GM19239 (cell line): ENCODE data around the gene PLXNA4.

Experiments used
- DNase-seq: peaks from one replicate; pipeline ENCODE4 v3.0.0; 2011; ENCODE audit warnings: low spot score; ENCODE audit not compliant: insufficient read length
- FAIRE-seq: peaks from 2 replicates; lab custom pipeline; 2011; peaks lifted over from hg19 to GRCh38; lab: Jason Lieb, UNC

Gene PLXNA4

GRCh38 chr7:132565885-132566284 lies 10.4 kb downstream of the PLXNA4 start:
- FAIRE-seq (no peak), DNase-seq (no peak)

DNA sequence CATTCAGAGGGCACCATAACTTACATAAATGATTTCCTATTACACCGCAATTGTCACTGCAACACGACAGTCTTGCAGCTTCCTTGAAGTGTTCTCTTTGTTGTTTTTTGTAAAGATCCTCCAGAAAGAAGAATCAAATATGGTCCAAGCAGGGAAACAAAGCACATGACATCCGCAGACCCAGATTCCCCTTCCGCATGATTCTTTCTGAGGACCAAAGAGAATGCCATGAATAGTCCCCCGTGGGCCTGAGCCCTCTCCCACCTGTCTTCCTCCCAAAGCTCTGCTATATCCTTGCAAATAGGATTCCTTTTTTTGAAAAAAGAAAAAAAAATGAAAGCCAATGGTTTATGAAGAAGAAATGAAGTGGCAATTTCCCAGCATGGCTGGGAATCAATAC lies 10.8 kb downstream of the PLXNA4 start:
- DNase-seq = no peak

DNA sequence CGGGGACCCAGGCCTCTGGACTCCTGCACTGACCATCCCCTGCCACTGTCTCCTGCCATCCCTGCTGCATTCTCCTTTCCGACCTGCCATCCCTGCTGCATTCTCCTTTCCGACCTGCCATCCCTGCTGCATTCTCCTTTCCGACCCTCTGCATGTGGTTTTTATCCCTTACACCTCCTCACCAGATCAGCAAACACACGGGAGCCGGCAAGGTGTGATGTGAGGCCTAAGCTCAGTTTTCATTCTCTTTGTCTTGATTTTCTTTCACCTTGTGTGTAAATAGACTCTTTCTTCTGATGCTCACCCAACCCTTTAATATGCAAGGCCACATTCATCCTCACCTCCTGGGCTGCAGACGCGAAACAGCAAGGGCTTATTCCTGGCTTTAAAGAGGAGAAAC lies 11.4 kb downstream of the PLXNA4 start:
- FAIRE-seq (no peak), DNase-seq (no peak)

More for the DNA sequence above, 10.8 kb downstream of the PLXNA4 start:
- FAIRE-seq = no peak

- no peak for FAIRE-seq
- DNase-seq = no peak
Measured at GRCh38 chr7:132564090-132564489, 12.2 kb downstream of the PLXNA4 start.

DNA sequence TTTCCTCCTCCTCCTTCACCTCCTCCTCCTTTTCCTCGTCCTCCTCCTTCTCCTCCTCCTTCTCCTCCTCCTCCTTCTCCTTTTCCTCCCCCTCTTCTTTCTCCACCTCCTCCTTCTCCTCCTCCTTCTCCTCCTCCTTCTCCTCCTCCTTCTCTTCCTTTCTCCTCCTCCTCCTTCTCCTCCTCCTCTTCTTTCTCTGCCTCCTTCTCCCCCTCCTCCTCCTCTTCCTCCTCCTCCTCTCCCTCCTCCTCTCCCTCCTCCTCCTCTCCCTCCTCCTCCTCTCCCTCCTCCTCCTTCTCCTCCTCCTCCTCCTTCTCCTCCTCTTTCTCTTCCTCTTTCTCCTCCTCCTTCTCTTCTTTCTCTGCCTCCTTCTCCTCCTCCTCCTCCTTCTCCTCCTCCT lies 13.6 kb downstream of the PLXNA4 start:
- DNase-seq (no peak), FAIRE-seq (no peak)

DNA sequence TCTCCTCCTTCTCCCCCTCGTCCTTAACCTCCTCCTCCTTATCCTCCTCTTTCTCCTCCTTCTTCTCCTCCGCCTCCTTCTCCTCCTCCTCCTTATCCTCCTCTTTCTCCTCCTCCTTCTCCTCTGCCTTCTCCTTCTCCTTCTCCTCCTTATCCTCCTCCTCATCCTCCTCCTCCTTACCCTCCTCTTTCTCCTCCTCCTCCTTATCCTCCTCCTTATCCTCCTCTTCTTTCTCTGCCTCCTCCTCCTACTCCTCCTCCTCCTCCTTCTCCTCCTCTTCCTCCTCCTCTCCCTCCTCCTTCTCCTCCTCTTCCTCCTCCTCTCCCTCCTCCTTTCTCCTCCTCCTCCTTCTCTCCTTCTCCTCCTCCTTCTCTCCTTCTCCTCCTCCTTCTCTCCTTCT lies 14.5 kb downstream of the PLXNA4 start:
- DNase-seq (no peak), FAIRE-seq (no peak)

DNA sequence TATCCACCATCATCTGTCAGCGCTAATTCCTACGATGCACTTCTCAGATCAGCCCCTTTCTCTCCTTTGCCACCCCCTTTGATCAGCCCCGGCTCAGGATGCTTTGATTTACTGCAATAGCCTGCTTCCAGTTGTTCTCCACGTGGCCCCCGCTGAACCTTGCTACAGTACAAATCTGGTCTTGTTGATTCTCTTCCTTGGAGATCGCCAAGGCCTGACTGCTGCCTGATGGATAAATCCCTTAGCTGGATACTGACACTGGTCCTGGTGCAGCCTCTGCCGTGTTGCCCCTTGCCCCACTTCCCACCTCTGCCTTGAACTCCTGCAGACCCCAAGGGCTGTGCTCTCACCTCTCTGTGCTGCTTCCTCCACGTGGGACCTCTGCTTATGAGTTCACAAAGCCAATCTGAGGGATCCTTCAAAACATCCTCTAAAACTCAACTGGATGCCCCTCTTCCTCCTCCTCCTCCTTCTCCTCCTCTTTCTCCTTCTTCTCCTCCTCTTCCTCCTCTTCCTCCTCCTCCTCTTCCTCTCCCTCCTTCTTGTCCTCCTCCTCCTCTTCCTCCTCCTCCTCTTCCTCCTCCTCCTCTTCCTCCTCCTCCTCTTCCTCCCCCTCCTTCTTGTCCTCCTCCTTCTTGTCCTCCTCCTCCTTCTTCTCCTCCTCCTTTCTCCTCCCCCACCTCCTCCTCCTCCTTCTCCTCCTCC lies 15.3 kb downstream of the PLXNA4 start:
- DNase-seq (no peak), FAIRE-seq (no peak)

GRCh38 chr7:132560105-132560504 lies 16.2 kb downstream of the PLXNA4 start:
- FAIRE-seq (no peak), DNase-seq (no peak)

DNA sequence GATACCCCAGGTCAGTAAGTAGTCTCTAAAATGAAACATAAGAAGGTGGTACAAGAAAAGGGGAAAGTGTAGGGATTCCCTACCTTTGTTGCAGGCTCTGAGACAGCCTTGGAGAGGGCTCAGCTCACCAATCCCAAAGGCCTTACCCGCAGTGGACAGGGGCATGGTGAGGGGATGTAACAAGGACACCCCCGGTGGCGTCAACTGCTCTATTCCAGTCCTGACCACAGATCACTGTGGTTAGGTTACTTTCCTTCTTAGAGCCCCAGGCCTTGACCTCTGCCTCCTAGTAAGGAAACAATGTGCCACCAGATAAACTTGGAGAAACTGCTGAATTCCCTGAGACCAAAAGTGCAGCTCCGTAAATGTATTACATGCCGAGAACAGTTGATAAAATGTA lies 17.5 kb downstream of the PLXNA4 start:
- DNase-seq (no peak), FAIRE-seq (no peak)

- DNase-seq (no peak), FAIRE-seq (no peak)
Measured at GRCh38 chr7:132557489-132558044, 18.7 kb downstream of the PLXNA4 start.

- no peak for DNase-seq
- no peak for FAIRE-seq
Measured at GRCh38 chr7:132554446-132554845, 21.8 kb downstream of the PLXNA4 start.

- no peak for FAIRE-seq
- no peak for DNase-seq
Measured at GRCh38 chr7:132553031-132553430, 23.2 kb downstream of the PLXNA4 start.

DNA sequence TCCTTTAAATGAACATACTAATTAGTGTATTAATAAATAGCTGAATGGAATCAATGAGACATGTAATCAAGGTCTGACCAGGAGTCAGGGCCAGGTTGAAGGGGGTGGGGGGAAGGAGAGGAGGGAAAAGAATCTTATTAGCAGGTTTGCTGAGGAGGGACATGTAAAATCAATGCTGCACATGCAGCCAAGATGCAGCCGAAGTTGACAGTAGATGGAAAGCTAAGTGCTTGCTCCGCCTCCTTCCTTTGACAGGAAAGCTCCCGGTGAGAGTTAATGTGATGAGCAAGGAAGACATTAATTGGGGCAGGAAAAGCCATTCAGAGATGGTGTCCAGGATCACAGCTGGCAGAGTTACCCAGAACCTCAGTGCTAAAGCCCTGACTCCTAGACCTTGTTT lies 24.4 kb downstream of the PLXNA4 start:
- no peak for FAIRE-seq
- DNase-seq = no peak

- DNase-seq (no peak), FAIRE-seq (no peak)
Measured at GRCh38 chr7:132551439-132551838, 24.8 kb downstream of the PLXNA4 start.

DNA sequence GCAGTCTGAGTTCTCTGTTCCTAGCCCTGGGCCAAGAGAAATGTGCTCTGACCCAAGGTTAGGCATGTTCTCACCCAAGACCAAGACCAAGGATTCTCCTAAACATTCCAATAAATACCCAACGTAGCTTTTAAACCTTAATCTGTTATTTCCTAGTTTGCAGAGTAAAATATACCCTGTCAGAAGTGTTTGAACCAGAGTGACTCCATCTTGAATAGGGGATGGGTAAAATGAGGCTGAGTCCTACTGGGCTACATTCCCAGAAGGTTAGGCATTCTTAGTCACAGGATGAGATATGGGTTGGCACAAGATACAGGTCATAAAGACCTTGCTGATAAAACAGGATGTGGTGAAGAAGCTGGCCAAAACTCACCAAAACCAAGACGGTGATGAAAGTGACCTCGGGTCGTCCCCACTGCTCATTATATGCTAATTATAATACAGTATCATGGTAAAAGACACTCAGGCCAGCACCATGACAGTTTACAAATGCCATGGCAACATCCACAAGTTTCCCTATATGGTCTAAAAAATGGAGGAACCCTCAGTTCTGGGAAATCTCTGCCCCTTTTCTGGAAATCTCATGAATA lies 27.7 kb downstream of the PLXNA4 start:
- FAIRE-seq (no peak), DNase-seq (no peak)

- no peak for DNase-seq
- no peak for FAIRE-seq
Measured at GRCh38 chr7:132547821-132548220, 28.4 kb downstream of the PLXNA4 start.

- no peak for DNase-seq
- no peak for FAIRE-seq
Measured at GRCh38 chr7:132546366-132547127, 29.7 kb downstream of the PLXNA4 start.

- FAIRE-seq (no peak), DNase-seq (no peak)
Measured at GRCh38 chr7:132545756-132546155, 30.5 kb downstream of the PLXNA4 start.

- DNase-seq (no peak), FAIRE-seq (no peak)
Measured at GRCh38 chr7:132544999-132545398, 31.3 kb downstream of the PLXNA4 start.

DNA sequence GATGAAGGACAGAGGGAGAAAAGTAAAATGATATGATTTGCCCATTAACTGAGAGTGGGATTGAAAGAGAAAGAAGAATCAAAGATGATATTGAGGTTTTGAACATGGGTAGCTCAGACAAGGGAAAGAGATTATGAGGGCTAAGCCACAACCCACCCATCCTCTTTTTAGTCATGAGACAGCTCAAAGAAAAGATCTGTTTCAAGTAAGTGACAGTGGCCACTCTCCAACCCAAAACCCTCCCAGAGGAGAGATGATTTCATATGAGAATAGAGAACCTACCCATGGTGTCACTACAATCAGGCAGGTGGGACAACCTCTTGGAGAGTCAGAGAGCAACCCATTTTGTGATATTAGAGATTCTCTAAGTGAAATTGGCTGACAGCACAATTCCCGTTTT lies 32.2 kb downstream of the PLXNA4 start:
- DNase-seq = no peak
- FAIRE-seq = no peak

DNA sequence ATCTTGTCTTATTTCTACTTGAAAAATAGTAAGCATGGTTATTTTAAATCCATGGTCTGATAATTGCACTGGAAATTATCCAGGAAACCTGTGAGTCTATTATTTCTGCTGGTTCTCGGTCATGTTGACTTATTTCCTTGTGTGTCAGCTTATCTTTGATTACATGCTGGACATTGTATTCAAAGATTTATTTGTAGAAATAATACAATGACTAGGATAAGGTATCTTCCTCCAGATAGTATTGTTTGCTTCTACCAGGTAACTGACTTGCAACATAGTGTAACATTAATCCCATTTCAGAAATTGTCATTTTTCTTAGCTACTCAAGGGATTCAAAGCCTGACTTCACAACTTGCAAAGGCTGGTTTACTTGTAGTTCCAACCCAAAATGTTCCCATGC lies 33.4 kb downstream of the PLXNA4 start:
- no peak for FAIRE-seq
- DNase-seq = no peak
